ENCODE results near the gene FBXO17.
A peak's percentile ranks its signal among the peaks of the same experiment; 100 is the strongest.
"Not testable (repeated sequence)": the region's sequence is repeated elsewhere in the genome, so short reads cannot be mapped to it uniquely, and the experiment has no call there.

Gene FBXO17

DNA sequence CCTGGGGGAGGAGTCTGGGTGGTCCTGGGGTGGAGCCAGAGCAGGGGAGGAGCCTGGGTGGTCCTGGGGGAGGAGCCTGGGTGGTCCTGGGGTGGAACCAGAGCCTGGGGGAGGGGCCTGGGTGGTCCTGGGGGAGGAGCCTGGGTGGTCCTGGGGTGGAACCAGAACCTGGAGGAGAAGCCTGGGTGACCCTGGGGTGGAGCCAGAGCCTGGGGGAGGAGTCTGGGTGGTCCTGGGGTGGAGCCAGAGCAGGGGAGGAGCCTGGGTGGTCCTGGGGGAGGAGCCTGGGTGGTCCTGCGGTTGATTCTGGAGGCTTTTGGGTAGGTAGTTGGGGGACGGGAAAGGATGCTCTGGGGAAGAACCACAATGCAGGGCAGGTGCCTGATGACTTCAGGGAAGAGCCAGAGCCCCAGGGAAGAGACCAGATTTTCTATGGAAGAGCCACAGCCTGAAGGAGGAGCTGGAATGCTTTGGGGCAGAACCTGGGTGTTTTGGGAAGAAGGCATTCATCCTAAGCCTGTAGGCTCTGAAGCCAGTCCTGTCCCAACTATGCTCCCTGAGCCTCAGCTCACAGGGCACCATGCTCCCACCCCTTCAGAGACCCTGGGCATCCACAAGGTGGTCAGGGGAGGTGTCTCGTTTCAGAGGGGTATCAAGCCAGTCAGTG lies 29.8 kb downstream of the FBXO17 start:
- no peak for DNase-seq (ENCODE audit: low read depth, low spot score)

DNA sequence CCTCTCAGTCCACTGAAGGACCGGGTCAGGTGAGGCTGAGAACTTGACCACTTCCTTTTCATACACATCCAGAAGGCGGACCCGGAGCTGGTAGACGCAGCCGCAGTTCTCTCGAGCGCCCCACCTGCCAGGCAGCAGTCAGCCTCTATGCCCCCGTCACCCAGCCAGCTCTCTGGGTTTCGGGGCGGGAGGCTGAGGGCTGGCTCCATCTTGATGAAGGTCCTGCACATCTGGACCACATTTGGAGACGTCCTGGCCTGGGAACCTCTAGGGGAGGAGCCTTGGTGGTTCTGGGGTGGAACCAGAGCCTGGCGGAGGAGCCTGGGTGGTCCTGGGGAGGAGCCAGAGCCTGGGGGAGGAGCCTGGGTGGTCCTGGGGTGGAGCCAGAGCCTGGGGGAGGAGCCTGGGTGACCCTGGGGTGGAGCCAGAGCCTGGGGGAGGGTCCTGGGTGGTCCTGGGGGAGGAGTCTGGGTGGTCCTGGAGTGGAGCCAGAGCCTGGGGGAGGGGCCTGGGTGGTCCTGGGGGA lies 30.5 kb downstream of the FBXO17 start:
- no peak for DNase-seq (ENCODE audit: low read depth, low spot score)

DNA sequence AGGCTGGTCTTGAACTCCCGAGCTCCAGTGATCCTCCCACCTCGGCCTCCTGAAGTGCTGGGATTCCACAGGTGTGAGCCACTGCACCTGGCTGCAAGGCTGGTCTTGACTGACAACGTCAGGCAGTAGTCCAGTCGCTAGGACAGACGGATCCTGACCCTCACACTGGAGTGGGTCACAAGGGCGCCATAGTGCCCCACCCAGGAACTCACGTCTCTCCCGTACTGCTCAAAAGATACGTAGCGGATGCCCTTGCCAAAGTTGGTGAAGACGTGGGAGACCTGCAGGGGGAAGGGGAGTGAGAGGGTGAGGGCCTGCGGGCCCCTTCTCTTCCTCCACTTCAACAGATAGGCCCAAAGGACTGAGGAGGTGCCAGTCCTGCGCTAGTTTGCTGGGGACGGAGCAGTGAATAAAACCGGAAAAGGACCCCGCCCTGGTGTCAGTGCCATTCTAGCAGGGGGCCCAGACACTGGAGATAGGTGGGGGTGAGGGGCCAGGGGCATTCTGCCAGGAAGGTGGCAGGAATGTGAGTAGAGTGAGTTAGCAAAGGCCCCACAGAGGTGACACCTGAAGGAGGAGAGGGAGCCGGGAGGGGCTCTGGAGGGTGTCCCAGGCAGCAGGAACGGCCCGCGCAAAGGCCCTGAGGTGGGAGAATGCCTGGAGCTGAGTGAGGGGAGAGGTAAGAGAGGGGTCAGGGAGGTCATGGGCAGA lies 32.9 kb downstream of the FBXO17 start:
- no peak for DNase-seq (ENCODE audit: low read depth, low spot score)

GRCh38 chr19:38941979-38942378 lies 33.6 kb downstream of the FBXO17 start:
- no peak for DNase-seq (ENCODE audit: low read depth, low spot score)

DNA sequence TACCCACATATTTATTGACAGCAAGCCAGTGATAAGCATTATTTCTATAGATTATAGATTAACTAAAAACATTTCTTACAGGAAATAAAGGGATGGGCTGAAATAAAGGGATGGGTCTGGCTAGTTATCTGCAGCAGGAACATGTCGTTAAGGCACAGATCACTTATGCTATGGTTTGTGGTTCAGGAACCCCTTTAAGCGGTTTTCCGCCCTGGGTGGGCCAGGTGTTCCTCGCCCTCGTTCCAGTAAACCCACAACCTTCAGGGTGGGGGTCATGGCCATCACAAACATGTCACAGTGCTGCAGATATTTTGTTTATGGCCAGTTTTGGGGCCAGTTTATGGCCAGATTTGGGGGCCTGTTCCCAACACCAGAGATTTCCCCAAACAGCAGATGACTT lies 34.1 kb downstream of the FBXO17 start:
- not testable (repeated sequence) for DNase-seq (ENCODE audit: low read depth, low spot score)

- DNase-seq (ENCODE audit: low read depth, low spot score), result no peak
These were observed 35.6 kb downstream of the FBXO17 start for GRCh38 chr19:38939957-38940356.

DNA sequence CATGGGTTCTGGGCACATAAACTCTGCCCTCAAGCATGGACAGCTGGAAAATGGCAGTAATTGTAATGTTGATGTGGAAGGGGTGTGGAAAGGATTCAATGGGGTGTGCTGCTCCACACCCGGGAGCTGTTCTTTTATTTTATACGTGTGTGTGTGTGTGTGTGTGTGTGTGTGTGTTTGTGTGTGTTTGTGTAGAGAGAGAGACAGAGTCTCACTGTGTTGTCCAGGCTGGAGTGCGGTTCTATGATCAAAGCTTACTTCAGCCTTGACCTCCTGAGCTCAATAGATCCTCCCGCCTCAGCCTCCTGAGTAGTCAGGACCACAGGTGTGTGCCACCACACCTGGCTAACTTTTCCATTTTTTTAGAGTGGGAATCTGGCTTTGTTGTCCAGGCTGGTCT lies 42.0 kb downstream of the FBXO17 start:
- DNase-seq (ENCODE audit: low read depth, low spot score), result no peak

- peak; percentile 46 for DNase-seq (ENCODE audit: low read depth, low spot score)
These were observed 42.9 kb downstream of the FBXO17 start for GRCh38 chr19:38932425-38933179.

DNA sequence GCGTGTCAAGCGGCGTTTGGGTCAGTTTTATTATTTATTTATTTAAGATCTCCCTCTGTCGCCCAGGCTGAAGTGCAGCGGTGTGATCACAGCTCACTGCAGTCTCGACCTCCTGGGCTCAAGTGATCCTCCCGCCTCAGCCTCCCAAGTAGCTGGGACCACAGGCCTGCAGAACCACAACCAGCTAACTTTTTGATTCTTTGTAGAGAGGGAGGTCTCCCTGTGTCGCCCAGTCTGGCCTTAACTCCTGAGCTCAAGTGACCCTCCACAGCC lies 44.1 kb downstream of the FBXO17 start:
- no peak for DNase-seq (ENCODE audit: low read depth, low spot score)

GRCh38 chr19:38930776-38931520 lies 44.6 kb downstream of the FBXO17 start, which contains the start of gene MRPS12:
MRPS12 (plus strand) TSS chr19:38930944; CDS start chr19:38931295, 351 bp downstream.
- peak; percentile 99 for DNase-seq (ENCODE audit: low read depth, low spot score)

DNA sequence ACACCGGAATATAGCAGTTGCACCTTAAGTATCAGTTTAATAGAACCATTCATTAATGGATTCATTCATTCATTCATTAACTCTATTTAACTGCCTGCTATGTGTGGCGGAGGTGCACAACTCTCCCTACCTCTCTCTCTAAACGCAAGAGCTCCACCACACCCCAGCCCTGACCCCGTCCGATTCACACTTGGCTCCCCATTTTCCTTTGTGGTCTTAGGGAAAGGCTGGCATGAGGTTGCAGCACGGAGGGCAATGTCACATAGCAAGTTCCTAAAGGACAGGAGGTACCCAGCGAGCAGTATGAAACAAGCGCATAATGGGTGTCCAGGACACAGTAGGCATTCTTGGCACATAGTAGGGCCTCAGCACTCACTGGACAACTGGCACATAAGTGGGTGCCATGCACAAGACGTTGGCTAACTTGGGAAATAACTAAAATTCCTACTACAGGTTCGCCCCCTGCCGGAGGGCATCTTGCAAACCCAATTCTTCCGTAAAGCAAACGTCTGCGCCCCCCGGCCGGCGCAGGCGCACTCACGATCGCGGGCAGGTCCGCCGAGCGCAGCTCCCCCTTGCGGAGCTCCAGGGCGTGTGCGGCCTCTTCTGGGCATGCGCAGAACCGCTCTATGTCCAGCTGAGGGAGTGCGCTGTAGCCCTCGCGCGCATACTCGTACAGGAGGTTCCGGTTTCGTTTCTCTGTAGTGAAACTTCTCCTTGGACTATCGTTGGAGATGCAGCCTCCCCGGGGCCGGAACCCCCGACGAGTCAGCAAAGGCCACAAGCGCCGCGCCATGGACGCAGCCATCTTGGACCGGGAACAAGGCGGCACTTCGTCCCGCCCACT lies 45.4 kb downstream of the FBXO17 start, which contains the start of gene SARS2:
Gene SARS2, minus strand, starts transcription at position 835 of the 847 bp plus-strand sequence. Its CDS starts 27 bp downstream, at position 808.
- peak; percentile 97 for DNase-seq (ENCODE audit: low read depth, low spot score)

- DNase-seq (ENCODE audit: low read depth, low spot score), result no peak
These were observed 47.0 kb downstream of the FBXO17 start for GRCh38 chr19:38928391-38929001.

GRCh38 chr19:38924388-38924787 lies 51.2 kb downstream of the FBXO17 start:
- DNase-seq (ENCODE audit: low read depth, low spot score), result no peak

DNA sequence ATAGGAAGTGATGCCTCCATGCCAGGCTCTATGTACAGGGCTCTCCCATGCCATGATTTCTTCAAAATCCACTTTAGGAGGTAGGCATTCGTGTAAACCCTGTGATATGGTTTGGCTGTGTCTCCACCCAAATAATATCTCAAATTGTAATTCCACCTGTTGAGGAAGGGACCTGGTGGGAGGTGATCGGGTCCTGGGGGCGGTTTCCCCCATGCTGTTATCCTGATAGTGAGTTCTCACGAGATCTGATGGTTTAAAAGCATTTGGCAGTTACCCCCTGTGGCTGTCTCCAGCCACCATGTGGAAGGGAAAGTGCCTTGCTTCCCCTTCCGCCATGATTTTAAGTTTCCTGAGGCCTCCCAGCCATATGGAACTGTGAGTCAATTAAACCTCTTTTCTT lies 53.1 kb downstream of the FBXO17 start:
- DNase-seq (ENCODE audit: low read depth, low spot score), result no peak

DNA sequence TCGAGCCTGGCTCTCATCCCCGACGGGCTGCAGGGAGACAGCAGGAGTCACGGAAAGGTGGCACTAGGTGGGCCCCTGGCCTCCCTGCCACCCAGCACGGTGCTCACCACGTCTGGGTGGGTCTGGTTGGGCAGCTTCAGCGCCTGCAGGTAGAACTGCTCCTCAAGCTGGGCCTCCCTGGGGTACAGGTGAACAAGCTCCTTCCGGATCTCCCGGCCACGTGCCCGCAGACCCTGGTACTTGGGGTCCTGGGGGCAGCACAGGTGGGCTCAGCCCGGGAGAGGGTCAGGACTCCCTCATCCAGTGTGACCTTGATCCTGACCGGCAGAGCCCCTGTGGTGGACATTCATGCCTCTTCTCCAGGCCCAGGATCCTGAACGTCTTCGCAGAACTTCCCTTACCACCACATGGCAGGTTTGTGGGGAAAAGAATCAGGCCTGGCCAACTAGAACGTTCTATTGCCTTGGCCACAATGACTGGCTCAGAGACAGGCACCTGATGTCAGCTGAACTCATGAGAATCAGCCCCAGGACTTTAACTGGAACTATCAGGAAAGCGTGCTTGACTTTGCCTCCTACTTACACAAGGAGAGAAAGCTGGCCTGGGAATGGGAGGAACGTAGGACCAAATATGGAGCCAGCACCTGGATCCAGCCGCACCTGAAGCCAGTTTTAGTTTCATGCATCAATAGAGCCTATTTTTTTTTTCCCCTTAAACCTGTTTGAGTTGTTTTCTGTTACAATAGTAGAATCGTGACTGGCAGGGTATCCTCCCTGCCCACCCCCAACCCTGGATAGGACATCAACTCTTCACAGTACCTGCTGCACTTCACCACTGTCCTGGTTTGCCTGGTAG lies 53.9 kb downstream of the FBXO17 start:
- DNase-seq (ENCODE audit: low read depth, low spot score), result no peak

DNA sequence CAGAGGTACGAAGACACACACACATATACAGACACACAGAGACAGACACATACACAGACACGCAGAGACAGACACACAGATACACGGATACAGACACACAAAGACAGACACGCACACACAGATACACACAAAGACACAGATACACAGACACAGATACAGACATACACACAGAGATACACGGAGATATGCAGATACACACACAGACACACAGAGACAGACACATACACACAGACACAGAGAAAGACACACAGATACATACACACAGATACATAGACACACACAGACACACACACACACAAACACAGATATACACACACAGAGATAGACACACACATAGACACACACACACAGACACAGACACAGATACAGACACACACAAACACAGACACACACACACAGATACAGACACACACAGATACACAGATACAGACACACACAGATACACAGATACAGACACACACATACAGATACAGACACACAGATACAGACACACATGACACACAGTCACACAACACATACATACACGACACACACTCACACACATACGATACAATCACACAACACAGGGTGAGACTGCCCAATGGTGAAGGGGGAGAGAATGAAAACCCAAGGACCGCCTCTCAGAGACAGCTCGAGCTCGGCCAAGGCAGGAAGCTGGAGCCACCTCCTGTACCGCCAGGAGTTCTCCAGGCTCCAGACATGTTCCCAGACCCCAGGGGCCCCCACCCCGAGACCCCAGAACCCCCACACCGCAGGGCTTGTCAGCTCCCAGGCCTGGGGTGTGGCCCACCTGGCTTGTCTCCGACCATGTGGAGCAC lies 54.7 kb downstream of the FBXO17 start:
- DNase-seq (ENCODE audit: low read depth, low spot score), result no peak

DNA sequence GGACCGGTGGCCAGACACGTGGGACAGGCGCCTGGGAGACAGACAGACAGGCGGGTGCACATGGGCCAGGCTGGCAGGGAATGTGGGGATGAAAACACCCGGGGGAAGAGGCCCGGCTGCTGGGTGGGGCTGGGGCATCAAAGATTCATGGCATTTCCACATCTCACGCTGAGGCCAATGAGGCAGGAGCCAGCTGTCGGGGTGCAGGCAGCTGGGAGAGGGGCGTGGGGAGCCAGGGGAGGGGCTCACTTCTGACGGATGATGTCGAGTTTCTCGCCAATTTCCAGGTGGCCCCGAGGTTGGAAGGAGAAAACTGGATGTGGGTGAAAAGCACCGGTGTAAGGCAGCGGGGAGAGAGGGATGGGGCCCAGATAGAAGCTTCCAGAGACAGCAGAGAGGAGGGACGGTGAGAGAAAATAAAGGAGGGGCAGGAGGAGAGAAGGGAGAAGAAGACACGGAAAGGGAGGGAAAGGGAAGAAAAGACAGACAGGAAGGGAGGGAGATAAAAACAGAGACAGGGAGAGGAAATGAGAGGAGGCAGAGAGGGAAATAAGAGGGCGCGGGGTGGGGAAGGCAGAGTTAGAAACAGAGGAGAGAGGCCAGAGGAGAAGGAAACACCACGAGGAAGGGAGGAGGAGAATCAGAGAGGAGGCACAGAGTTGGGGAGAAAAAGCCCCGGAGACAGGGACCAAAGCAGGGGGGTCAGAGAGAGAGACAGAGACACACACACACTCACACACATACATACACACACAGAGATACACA lies 55.5 kb downstream of the FBXO17 start:
- no peak for DNase-seq (ENCODE audit: low read depth, low spot score)

DNA sequence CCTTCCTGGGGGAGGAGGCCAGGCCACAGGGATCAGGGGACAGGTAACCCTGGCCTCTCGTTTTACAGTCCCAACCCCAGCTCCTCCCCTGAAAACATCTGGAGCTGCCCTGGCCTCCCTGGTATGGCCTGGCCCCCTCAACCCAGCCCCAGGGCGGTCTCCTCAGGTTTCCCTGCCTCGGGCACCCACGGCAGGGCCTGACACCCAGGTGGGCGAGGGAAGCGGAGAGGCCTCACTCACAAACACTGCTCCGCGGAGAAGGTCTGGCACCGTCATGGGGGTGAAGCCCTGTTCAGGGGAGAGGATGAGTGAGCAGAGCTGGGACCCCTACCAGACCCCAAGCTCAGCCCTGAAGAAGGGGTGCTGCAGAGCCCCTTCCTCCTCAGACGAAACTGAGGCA lies 57.0 kb downstream of the FBXO17 start:
- no peak for DNase-seq (ENCODE audit: low read depth, low spot score)
